ENCODE measurements around the gene RNF115. TPM values are rescaled to one million over a fixed set of nuclear protein-coding genes. Genes with fewer than 3 reads are reported as not detected.
"Not testable (repeated sequence)": the region's sequence is repeated elsewhere in the genome, so short reads cannot be mapped to it uniquely, and the experiment has no call there.

RNF115 gene
- total RNA-seq, 2 donors from 2014 or later, result 7.4 to 7.7 TPM

GRCh38 chr1:145785547-145785946 lies 38.3 kb downstream of the RNF115 start:
- ATAC-seq (peak; percentile 76), DNase-seq (no peak)
- intact Hi-C loops (cut with DNase I, micrococcal nuclease), result no loop called here

GRCh38 chr1:145784409-145784808 lies 39.5 kb downstream of the RNF115 start:
- ATAC-seq (no peak), DNase-seq (no peak)
- intact Hi-C loops (cut with DNase I, micrococcal nuclease), result no loop called here

- DNase-seq (no peak), ATAC-seq (no peak)
- intact Hi-C loops (cut with DNase I, micrococcal nuclease), result no loop called here
These were observed 41.4 kb downstream of the RNF115 start for GRCh38 chr1:145782272-145783099.

GRCh38 chr1:145778146-145778540 lies 45.8 kb downstream of the RNF115 start:
- DNase-seq (no peak), ATAC-seq (no peak)
- intact Hi-C loops (cut with DNase I, micrococcal nuclease), result no loop called here

GRCh38 chr1:145777357-145778145 lies 46.3 kb downstream of the RNF115 start:
- intact Hi-C loops (cut with DNase I, micrococcal nuclease), result no loop called here
- no peak for DNase-seq
- ATAC-seq, result no peak

GRCh38 chr1:145773423-145773822 lies 50.5 kb downstream of the RNF115 start:
- intact Hi-C loops (cut with DNase I, micrococcal nuclease), result no loop called here
- ATAC-seq, result no peak
- no peak for DNase-seq

- intact Hi-C loops (cut with DNase I, micrococcal nuclease), result no loop called here
- ATAC-seq, result no peak
These were observed 52.8 kb downstream of the RNF115 start for GRCh38 chr1:145771056-145771455.

GRCh38 chr1:145768004-145768403 lies 55.9 kb downstream of the RNF115 start:
- ATAC-seq; intact Hi-C loops (cut with DNase I, micrococcal nuclease); DNase-seq: not testable (repeated sequence)

More at GRCh38 chr1:145771056-145771455, 52.8 kb downstream of the RNF115 start:
- no peak for DNase-seq

GRCh38 chr1:145766926-145767325 lies 57.0 kb downstream of the RNF115 start:
- ATAC-seq; intact Hi-C loops (cut with DNase I, micrococcal nuclease); DNase-seq: not testable (repeated sequence)

GRCh38 chr1:145765585-145766360 lies 58.1 kb downstream of the RNF115 start:
- ATAC-seq; intact Hi-C loops (cut with DNase I, micrococcal nuclease): not testable (repeated sequence)

GRCh38 chr1:145765127-145765526 lies 58.8 kb downstream of the RNF115 start:
- DNase-seq; ATAC-seq; intact Hi-C loops (cut with DNase I, micrococcal nuclease): not testable (repeated sequence)

More at GRCh38 chr1:145765585-145766360, 58.1 kb downstream of the RNF115 start:
- not testable (repeated sequence) for DNase-seq

- DNase-seq; ATAC-seq; intact Hi-C loops (cut with DNase I, micrococcal nuclease): not testable (repeated sequence)
These were observed 59.5 kb downstream of the RNF115 start for GRCh38 chr1:145764231-145764940.

GRCh38 chr1:145762001-145762400 lies 61.9 kb downstream of the RNF115 start:
- DNase-seq; ATAC-seq; intact Hi-C loops (cut with DNase I, micrococcal nuclease): not testable (repeated sequence)

GRCh38 chr1:145761498-145761897 lies 62.4 kb downstream of the RNF115 start:
- intact Hi-C loops (cut with DNase I, micrococcal nuclease); DNase-seq; ATAC-seq: not testable (repeated sequence)

- intact Hi-C loops (cut with DNase I, micrococcal nuclease); DNase-seq; ATAC-seq: not testable (repeated sequence)
These were observed 63.4 kb downstream of the RNF115 start for GRCh38 chr1:145760395-145760949.

GRCh38 chr1:145759721-145760120 lies 64.2 kb downstream of the RNF115 start:
- ATAC-seq (no peak), DNase-seq (no peak)
- intact Hi-C loops (cut with DNase I, micrococcal nuclease), result no loop called here

- DNase-seq, result no peak
- no peak for ATAC-seq
- intact Hi-C loops (cut with DNase I, micrococcal nuclease), result no loop called here
These were observed 65.3 kb downstream of the RNF115 start for GRCh38 chr1:145758575-145758974.

GRCh38 chr1:145758116-145758515 lies 65.8 kb downstream of the RNF115 start:
- ATAC-seq (no peak), DNase-seq (no peak)
- intact Hi-C loops (cut with DNase I, micrococcal nuclease), result no loop called here
